ENCODE data around the gene GP9. TPM values are rescaled to one million over a fixed set of nuclear protein-coding genes. Genes with fewer than 3 reads are reported as not detected.
A peak's percentile ranks its signal among the peaks of the same experiment; 100 is the strongest.

The GP9 gene
- total and polyA plus RNA-seq, 7 donors: 0.04 to 0.21 (median 0.09) TPM; not detected in 4

DNA sequence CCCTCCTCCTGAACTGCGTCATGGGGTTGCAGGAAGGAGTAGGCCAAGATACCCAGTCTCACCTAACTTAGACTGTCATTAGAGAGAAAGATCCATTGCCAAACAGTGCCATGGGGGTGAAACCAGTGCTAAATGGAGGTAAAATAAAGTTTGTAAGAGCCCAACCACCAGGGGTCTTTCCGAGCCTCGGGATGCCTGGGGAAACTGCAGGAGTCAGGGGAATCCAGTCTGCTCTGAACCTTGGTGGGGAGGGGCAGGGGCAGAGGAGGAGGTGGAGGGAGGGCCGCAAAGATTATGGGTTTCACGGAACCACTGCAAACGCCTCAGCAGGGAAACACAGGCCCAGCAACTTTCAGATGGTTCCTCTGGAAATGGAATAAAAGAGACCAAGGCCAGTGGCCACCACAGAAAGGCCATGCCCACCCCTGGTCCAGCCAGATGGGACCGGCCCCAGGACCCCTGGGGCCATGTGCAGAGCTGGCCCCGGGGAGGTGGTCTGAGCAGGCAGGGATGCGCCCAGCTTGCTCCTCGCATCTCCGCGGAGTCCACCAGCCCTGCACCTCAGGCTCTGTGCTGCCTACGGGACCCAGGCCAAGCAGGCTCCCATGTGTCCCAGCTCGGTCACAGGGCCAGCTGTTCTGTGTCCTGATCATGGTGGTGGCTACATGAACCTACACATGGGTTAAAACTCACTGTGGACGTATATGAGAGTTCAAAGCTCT is 19.8 kb upstream of the GP9 start:
- Histone ChIP-seq H3K4me1 (no peaks in the 10 kb centered on the region), H3K36me3 (ENCODE audit: insufficient read depth in 1 of 2, low read depth in 1 of 2) (no peaks in the 10 kb centered on the region), H3K9me3 (no peaks in the 10 kb centered on the region), H3K4me3 (no peak overlapping the region), H3K27me3 (ENCODE audit: insufficient read depth in 3 of 3, low read length in 2 of 3) (peaks cover 0 to 25% (median 0%) of the 10 kb centered on the region in 3 donors), H3K27ac (no peak overlapping the region)
- TF ChIP-seq, protein P1, sequence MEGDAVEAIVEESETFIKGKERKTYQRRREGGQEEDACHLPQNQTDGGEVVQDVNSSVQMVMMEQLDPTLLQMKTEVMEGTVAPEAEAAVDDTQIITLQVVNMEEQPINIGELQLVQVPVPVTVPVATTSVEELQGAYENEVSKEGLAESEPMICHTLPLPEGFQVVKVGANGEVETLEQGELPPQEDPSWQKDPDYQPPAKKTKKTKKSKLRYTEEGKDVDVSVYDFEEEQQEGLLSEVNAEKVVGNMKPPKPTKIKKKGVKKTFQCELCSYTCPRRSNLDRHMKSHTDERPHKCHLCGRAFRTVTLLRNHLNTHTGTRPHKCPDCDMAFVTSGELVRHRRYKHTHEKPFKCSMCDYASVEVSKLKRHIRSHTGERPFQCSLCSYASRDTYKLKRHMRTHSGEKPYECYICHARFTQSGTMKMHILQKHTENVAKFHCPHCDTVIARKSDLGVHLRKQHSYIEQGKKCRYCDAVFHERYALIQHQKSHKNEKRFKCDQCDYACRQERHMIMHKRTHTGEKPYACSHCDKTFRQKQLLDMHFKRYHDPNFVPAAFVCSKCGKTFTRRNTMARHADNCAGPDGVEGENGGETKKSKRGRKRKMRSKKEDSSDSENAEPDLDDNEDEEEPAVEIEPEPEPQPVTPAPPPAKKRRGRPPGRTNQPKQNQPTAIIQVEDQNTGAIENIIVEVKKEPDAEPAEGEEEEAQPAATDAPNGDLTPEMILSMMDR (IDR thresholded peaks at IDR 0.05): no peak
- WGBS, 3 donors: 88 to 93% (median 89%) methylated on average over 15 of the region's 15 CpGs
- ATAC-seq: no peak
- DNase-seq: no peak
- intact Hi-C loops (cut with DNase I): no loop called here

DNA sequence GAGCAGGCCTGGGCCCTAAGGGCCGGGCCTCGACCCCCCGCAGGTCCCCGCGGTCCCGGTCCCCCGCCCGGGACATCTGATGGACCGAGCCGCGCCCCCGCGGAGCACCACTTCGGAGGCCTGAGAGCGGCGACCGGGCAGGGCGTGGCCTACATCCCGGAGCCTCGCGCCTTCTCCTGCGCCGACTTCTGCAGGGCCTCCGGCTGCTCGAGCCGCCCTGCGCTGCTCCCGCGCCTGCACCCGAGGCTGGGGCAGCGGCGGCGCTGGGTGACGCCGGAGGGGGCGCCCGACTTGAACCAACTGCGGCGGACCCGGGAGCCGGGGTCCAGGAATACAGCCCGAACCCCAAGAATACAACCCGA is 14.9 kb upstream of the GP9 start:
- intact Hi-C loops (cut with DNase I): no loop called here
- Histone ChIP-seq H3K9me3 (peaks cover 4% of the 10 kb centered on the region), H3K4me3 (peak overlapping the region; percentile 54), H3K36me3 (ENCODE audit: insufficient read depth in 1 of 2, low read depth in 1 of 2) (no peaks in the 10 kb centered on the region), H3K27me3 (ENCODE audit: insufficient read depth in 3 of 3, low read length in 2 of 3) (peaks cover 0 to 28% (median 0%) of the 10 kb centered on the region in 3 donors), H3K4me1 (no peaks in the 10 kb centered on the region), H3K27ac (no peak overlapping the region)
- 1 to 4% (median 4%) methylated on average over 30 to 43 of the region's 43 CpGs for WGBS, 3 donors
- DNase-seq (peak; percentile 57 to 64), ATAC-seq (peak; percentile 34 to 73 (median 41))
- TF ChIP-seq, protein P1 (IDR thresholded peaks at IDR 0.05): no peak

DNA sequence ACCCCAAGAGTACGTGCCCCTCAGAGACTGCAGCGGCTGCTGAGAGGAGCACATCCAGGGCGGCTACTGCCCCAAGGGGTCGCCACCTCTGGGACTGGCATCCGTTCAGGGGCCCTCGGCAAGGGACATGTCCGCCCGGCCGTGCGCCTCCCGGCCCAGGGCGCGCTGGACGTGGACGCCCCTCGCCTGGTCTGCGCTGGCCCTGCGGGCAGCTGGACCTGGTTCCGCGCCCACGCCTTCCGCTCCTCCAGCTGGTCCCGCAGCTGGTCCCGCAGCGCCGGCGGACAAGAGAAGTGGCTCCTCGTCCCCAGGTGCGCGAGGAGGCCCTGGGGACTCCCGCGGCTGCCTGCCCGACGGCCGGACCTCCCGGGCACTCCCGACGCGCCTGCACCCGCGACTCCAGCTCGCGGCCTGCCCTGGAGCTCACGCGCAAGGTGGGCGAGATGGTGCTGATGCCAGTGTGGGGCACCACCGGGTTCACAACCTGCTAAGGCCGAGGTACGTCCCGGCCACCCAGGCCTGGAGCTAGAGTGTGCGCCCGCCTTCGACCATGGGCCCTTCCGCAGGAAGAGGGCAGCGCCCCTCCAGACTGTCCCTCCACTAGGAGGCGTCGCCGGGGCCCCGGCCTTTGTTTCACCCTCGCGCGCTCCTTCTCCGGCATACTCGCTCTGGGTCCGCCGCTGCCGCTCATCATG is 14.4 kb upstream of the GP9 start:
- DNase-seq: peak in 1 of 2 donors; percentile 13
- peaks cover 4% of the 10 kb centered on the region for H3K9me3 ChIP-seq

DNA sequence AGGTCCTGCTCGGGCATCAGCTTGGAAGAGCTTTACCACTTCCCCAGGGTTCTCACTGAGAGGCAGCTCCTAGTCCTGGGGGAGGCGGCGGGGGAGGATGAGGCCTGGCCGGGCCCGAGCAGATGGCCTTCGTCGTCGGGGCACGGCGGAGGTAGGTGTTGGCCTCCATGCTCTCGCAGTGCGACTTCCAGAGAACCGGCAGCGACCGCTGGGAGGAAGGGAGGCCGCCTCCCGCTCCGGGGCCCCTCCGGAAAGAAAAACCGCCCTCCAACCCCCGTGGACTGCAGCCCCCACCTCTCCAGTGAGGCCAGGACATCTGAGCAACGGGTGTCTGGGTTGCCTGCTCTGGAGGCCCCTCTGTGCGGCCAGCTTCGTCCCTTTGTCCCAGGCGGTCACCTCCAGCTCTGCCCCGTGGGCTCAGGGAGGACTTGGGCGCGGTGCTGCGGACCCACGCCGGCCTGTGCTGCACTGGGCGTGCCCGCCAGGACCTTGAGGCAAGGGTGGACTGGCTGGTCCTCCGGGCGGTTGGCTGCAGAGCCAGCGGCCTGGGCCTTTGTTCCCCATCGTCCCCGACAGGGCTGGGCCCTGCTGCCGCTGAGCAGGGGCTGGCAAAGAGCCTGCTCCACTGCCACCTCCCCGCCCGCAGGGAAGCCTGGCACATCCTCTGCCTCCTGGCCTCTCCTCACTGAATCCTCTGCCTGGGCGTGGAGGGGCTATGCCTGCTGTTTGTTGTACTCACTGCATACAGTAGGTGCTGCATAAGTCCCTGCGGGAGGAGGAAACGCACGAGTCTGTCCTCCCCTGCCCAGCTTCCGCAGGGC is 13.6 kb upstream of the GP9 start:
- intact Hi-C loops (cut with DNase I): no loop called here

More for the DNA sequence above, 14.4 kb upstream of the GP9 start:
- H3K36me3 ChIP-seq (ENCODE audit: insufficient read depth in 1 of 2, low read depth in 1 of 2): no peaks in the 10 kb centered on the region
- ATAC-seq: peak in 3 of 4 donors; percentile 24 to 30 (median 25)
- WGBS, 3 donors: 23 to 28% (median 26%) methylated on average over 58 to 67 of the region's 67 CpGs
- no peaks in the 10 kb centered on the region for H3K4me1 ChIP-seq
- TF ChIP-seq, protein P1 (IDR thresholded peaks at IDR 0.05): no peak
- peaks cover 0 to 28% (median 0%) of the 10 kb centered on the region in 3 donors for H3K27me3 ChIP-seq (ENCODE audit: insufficient read depth in 3 of 3, low read length in 2 of 3)
- intact Hi-C loops (cut with DNase I): no loop called here
- H3K4me3 ChIP-seq: peak overlapping the region; percentile 54
- no peak overlapping the region for H3K27ac ChIP-seq

More for the DNA sequence above, 13.6 kb upstream of the GP9 start:
- TF ChIP-seq, protein P1 (IDR thresholded peaks at IDR 0.05): no peak
- peak in 1 of 2 donors; percentile 10 for DNase-seq
- Histone ChIP-seq H3K27me3 (ENCODE audit: insufficient read depth in 3 of 3, low read length in 2 of 3) (peaks cover 0 to 28% (median 0%) of the 10 kb centered on the region in 3 donors), H3K9me3 (peaks cover 4% of the 10 kb centered on the region), H3K36me3 (ENCODE audit: insufficient read depth in 1 of 2, low read depth in 1 of 2) (no peaks in the 10 kb centered on the region), H3K4me3 (no peak overlapping the region), H3K4me1 (no peaks in the 10 kb centered on the region), H3K27ac (no peak overlapping the region)
- 83 to 86% (median 84%) methylated on average over 42 to 46 of the region's 46 CpGs for WGBS, 3 donors
- peak in 1 of 4 donors; percentile 15 for ATAC-seq

Data from psoas muscle (tissue), 8 donors.